Erythroblast (primary cell): ENCODE data around the gene EIF4G3.

Source experiments
- GATA1 ChIP-seq: IDR thresholded peaks from 2 replicates; pipeline ENCODE4 v1.6.1; 2011; ENCODE audit warnings: low read depth, mild to moderate bottlenecking, control low read depth, low read length, moderate library complexity
- POLR2A ChIP-seq: IDR thresholded peaks from 2 replicates; pipeline ENCODE4 v1.6.1; 2011; ENCODE audit warnings: mild to moderate bottlenecking, low read length

- TF ChIP-seq POLR2A: no peak
- no peak for TF ChIP-seq GATA1
These were observed 15.6 kb upstream of the EIF4G3 start for GRCh38 chr1:21192284-21192683.
